SHP77 (cell line): ENCODE measurements around the gene DCXR.
A peak's percentile ranks its signal among the peaks of the same experiment; 100 is the strongest.

Experiments
- DNase-seq, 2 experiments: peaks; one replicate each; lab custom pipeline; 2025; lab: John Stamatoyannopoulos, UW

DCXR gene

GRCh38 chr17:82022981-82023446 is 14.5 kb downstream of the DCXR start, which contains the start of gene LRRC45:
Gene LRRC45, plus strand, starts transcription at chr17:82023305. Its CDS starts 339 bp downstream, at chr17:82023644.
- DNase-seq: peak; percentile 100

DNA sequence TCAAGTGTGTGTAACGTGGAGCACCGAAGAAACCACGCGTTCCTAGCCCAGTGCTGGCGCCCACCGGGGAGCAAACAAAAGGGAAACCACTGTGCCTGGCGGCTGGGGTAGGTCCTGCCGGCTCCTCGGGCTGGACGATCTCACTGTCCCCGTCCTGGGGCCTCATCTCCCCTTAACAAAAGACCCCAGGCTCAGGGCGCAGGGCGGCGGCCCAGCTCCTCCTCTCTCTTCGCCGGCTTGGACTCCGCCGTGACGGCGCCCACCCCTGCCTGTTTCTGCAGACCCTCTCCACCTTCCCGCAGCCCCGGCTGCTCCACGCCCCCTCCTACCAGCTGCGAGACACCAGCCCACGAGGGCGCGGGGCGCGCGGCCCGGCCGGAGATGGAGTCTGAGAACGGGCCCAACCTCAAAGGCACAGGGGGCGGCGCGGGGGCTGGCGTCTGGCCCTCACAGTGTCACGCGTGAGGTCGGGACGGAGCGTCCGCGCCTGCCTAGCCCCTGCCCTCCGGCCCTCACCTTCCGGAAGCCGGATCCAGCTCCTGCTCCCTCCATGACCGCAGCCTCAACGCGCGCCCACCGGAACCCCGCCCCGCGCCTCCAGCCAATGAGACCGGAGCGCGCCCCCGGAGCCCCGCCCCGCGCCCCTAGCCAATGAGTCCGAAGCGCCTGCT is 15.1 kb downstream of the DCXR start, which contains the start of gene CENPX:
Gene CENPX (minus strand): TSS at position 569 of the 671 bp plus-strand sequence. CDS start 17 bp downstream, at position 552.
- DNase-seq: peak in 1 of 2 experiments; percentile 29

- no peak for DNase-seq
These were observed 15.6 kb downstream of the DCXR start for GRCh38 chr17:82021900-82022309.

DNA sequence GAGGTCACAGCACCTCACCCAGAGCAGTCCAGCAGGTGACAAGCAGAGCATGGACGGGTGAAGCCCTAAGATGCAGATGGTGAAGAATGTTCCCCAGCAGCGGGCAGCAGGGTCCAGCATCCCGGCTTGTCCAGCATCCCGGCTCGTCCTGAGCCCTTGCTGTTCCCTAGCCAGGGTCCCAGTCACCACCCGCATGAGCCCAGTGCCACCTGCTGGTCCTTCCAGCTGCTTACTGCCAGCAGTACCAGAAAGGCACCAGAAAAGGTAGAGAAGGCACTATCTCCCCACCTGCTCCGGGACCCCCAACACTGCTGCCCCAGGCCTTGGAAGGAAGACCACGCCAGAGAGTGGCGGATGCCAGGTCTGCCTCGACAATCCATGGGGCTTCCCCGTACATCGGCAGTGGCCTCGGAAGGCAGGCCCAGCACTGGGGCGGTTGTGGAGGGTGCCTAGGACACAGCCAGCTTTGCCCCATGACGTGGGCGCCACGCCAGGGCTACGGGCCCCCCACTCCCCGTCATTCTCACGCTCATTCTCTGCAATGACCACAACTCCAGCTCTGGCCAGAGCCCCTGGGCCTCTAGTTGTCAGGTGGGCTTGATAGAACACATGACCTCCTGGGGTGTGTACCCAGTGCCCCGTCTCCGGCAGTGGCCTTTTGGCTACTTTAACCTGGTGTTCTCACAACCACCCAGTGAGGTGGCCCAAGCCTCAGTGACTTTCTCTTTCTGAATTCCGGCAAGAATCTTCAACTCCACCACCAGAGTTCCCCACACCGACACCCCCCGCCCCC is 16.2 kb downstream of the DCXR start:
- DNase-seq: peak; percentile 77 to 88

DNA sequence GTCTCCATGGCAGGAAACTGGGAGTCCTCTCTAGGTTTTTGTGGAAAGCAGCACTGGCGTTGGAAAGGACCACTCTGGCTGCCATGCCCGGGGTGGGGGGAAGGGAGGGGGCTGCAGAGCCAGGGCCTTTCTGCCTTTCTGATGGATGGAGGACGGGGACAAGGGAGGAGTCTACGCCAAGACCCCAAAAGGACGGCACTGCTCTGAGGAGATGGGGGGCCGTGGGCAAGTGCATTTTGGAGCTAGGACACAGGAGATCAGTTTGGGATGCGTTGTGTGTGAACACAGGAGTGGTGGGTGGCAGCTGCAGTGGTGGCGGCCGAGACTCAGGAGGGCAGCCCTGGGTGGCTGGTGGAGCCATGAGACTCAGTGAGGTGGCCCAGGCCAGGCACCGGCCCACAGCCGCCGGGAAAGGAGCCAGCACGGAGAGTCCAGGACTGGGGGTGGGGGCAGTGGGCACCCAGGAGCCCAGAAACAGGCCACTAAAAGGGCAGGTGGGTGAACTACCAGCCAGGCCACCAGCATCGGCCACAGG is 16.9 kb downstream of the DCXR start:
- DNase-seq: no peak

DNA sequence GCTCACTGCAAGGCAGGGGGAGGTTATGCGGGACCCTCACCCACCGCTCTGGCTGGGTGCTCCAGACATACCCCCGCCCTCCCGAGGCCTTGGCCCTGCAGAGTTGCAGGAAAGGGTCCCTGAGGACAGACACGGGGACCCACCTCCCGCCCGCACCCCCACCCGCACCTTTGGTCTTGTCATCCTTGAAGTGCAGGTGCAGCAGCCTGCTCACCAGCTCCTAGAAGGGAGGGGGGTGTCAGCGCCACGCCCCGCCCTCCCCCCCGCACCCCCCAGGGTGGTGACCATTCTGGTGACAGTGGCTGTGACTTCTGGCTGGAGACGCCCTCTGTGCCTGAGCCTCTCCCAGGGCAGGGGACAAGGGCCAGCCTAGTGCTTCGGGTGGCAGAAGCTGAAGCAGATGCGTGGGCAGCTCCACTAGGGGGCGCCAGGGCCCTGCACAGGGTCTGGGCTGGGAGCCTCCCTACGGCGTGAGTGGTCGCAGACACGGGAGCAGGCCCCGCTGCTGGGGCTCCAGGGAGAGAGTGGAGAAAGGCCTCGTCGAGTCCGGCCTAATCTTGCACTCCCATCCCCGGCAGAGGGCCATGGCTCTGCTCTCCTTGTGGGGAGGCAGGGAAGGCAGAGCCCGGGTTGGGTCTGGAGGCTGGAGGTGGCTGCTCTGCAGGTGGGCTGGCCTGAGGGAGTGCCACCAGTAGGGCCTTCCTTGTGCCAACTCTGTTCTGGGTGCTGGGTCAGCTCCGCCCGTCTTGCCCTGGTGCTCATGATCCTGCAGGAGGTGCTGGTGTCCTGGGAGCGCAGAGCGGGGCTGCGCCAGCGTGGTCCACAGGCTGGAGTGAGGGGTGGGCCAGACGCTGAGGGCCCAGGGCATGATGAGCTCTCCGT is 17.6 kb downstream of the DCXR start:
- DNase-seq: peak; percentile 66 to 69

- DNase-seq: no peak
These were observed 18.4 kb downstream of the DCXR start for GRCh38 chr17:82018989-82019689.

DNA sequence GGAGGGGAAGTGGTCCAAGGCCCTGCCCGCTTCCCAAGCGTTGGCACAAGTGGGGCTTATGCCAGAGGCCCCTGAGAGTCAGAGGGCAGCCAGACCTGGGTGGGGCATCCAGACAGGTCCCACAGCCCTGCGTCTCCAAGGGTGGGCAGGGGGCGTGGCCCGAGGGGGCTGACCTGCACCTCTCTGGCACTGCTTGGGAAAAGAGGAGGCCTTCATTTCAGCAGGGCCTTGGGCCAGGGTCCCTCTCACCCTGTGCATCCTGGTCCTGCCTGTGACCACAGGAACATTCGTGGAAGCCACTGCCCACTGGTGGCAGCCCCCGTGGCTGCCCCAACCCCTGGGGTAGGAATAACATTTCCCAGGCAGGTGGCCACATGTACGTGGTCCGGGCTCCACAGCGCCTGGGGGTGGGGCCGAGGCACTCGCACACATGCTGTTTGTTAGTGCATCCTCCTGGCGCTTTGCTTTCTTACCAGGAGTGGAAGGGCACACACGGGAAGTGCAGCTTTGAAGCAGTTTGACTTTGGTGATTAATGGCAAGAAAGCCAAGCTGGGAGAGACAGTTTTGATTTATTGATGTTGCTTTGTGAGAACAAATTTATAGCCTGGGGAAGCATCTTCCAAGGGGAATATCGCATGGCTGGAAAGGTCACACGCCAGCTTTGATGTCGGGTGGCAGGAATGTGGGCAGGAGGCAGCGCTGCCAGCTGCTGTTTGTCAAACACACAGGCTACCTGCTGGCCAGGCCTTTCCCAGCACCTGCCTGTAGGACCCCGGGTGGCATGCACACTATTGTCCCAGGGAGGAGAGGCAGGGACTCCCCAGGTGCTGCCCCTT is 19.1 kb downstream of the DCXR start:
- peak; percentile 44 to 92 for DNase-seq

DNA sequence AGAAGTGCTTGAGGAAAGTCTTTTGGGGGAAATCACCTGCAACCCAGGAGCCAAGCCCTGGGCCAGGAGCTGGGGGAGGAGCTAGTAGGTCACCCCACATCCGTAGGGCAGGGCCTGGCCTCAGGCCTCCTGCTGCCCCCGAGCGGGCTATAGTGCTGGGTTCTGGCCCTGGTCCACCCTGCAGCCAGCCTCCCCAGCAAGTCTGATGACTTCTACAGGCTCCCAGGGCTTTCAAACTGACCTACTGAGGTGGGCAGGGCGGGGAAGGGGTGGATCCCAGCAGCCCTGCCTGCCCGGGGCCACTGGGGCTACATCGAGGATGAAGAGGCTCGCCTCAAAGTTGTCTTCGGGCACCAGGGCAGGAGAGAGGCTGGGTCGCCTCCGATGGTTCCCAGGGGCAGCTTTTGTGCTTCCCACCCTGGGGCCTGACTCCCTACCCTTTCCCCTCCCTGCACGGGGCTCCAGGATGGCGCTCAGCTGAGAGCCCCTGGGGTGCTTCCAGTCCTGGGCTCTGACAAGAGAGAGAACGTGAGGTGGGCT is 19.8 kb downstream of the DCXR start:
- DNase-seq: no peak

DNA sequence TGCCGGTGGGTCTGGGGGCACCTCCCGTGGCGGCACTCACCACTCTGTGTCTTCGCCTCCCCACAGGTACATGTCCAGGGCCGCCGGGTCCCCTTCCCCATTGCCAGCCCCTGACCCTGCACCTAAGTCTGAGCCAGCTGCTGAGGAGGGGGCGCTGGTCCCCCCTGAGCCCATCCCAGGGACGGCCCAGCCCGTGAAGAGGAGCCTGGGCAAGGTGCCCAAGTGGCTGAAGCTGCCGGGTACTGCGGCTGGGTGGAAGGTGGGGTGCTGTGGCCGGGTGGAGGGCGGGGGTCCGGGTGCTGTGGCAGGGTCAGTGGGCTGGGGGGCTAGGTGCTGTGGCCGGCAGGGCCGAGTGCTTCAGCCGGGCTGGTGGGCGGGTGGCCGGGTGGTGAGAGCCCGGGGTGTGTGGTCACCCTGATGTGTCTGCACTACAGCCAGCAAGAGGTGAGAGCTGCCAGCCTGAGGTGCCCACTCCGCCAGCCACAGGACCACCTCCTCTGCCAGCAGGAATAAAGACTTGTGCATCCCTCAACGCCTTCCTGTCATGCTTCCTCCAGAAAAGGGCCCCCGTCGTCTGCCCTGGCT is 20.5 kb downstream of the DCXR start:
- DNase-seq: no peak

GRCh38 chr17:82016061-82016874 is 21.2 kb downstream of the DCXR start:
- no peak for DNase-seq

GRCh38 chr17:82015311-82015971 is 22.1 kb downstream of the DCXR start:
- no peak for DNase-seq

GRCh38 chr17:82014971-82015310 is 22.6 kb downstream of the DCXR start:
- DNase-seq: no peak

GRCh38 chr17:82014432-82014831 is 23.1 kb downstream of the DCXR start:
- no peak for DNase-seq

GRCh38 chr17:82013772-82014321 is 23.6 kb downstream of the DCXR start:
- DNase-seq: no peak

- DNase-seq: no peak
These were observed 24.2 kb downstream of the DCXR start for GRCh38 chr17:82013341-82013740.

DNA sequence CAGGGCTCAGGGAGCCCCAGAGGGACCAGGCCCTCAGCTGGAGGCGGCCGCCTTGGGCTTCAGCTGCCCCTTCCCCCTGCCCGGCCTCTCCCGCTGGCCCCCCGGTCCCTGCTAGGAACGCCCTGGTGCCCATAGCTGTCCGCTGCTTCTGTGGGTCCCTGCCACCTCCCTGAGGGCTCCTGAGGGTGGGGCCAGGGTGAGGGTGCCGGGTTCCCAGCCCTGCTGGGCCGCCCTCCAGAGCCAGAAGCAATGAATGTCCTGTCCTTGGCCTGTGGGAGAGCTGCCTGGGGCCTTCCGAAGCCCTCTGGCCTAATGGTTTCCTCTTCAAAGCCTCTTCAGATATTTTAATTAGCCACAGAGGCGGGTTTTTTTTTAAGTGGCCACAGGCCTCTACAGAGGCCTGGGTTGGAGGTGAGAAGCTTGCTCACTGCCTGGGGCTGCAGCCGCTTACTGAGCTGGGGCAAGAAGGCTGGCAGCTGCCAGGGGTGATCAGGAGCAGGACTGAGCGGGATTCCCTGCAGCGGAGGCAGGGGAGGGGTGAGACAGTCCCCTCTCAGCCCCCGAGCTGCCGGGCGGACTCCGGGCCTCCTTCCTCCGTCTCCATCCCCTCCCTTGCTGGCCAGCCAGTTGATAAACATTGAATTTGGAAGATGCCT is 24.7 kb downstream of the DCXR start:
- no peak for DNase-seq
